GM12891 (cell line): Measurements from ENCODE around the gene MNS1.
"Not testable (repeated sequence)": the region's sequence is repeated elsewhere in the genome, so short reads cannot be mapped to it uniquely, and the experiment has no call there.

Experiments used
- PAX5 ChIP-seq: IDR thresholded peaks from 2 replicates; pipeline ENCODE4 v1.6.1; 2011; ENCODE audit warnings: low read length, moderate library complexity, mild to moderate bottlenecking; ENCODE audit not compliant: insufficient read depth, severe bottlenecking
- POLR2A ChIP-seq: IDR thresholded peaks from 2 replicates; pipeline ENCODE4 v1.6.1; 2011; ENCODE audit warnings: low read depth, low read length, control low read depth
- POLR2AphosphoS5 ChIP-seq: IDR thresholded peaks from 2 replicates; pipeline ENCODE4 v1.6.1; 2011; ENCODE audit warnings: low read depth, low read length, control low read depth
- SPI1 ChIP-seq: IDR thresholded peaks from 2 replicates; pipeline ENCODE4 v1.6.1; 2011; ENCODE audit warnings: low read depth, low read length, control low read depth
- TAF1 ChIP-seq: IDR thresholded peaks from 2 replicates; pipeline ENCODE4 v1.6.1; 2011; ENCODE audit warnings: low read depth, low read length, control low read depth

DNA sequence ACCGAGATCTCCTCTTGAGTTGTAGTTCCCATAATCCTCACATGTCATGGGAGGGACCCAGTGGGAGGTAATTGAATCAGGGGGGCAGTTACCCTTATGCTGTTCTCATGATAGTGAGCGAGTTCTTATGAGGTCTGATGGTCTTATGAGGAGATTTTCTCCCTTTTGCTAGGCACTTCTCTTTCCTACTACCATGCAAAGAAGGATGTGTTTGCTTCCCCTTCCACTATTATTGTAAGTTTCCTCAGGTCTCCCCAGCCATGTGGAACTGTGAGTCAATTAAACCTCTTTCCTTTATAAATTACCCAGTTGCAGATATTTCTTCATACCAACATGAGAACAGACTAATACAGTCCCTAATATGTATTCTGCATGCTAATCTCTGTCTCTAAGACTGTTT, 21.3 kb upstream of the MNS1 start:
- not testable (repeated sequence) for TF ChIP-seq POLR2AphosphoS5, POLR2A, TAF1, PAX5, SPI1
